Skin of body (tissue), 2 donors: ENCODE measurements around the gene ABCA12. TPM values are rescaled to one million over a fixed set of nuclear protein-coding genes. Genes with fewer than 3 reads are reported as not detected.
"Not testable (repeated sequence)": the region's sequence is repeated elsewhere in the genome, so short reads cannot be mapped to it uniquely, and the experiment has no call there.

Source experiments
- DNase-seq: peaks from one replicate; lab custom pipeline; 2025; lab: John Stamatoyannopoulos, UW
- total RNA-seq: library from RNA; depleted of rRNA; stranded (reverse); fragments of >200 nt; gene quantifications from one replicate; pipeline ENCODE4 v1.2.3, GENCODE V29; 2014

ABCA12 gene
- 26.2 TPM for total RNA-seq

GRCh38 chr2:215138479-215138878 lies at the start of gene ABCA12:
TSS of gene ABCA12 (minus strand) at chr2:215138626. CDS start at chr2:215138208, 418 bp downstream.
- no peak for DNase-seq

- DNase-seq, result no peak
These were observed 49.7 kb upstream of the ABCA12 start for GRCh38 chr2:215188078-215188477.

- no peak for DNase-seq
These were observed 47.6 kb upstream of the ABCA12 start for GRCh38 chr2:215186021-215186420.

- no peak for DNase-seq
These were observed 39.7 kb upstream of the ABCA12 start for GRCh38 chr2:215178121-215178520.

GRCh38 chr2:215171796-215172195 lies 33.4 kb upstream of the ABCA12 start:
- DNase-seq, result no peak

- no peak for DNase-seq
These were observed 32.7 kb upstream of the ABCA12 start for GRCh38 chr2:215171151-215171550.

- not testable (repeated sequence) for DNase-seq
These were observed 28.1 kb upstream of the ABCA12 start for GRCh38 chr2:215166505-215166904.

- DNase-seq, result not testable (repeated sequence)
These were observed 24.9 kb upstream of the ABCA12 start for GRCh38 chr2:215163319-215163718.

- DNase-seq, result no peak
These were observed 22.9 kb upstream of the ABCA12 start for GRCh38 chr2:215161301-215161829.

GRCh38 chr2:215160081-215160480 lies 21.7 kb upstream of the ABCA12 start:
- peak; percentile 28 for DNase-seq

GRCh38 chr2:215156453-215156852 lies 18.0 kb upstream of the ABCA12 start:
- DNase-seq, result no peak

GRCh38 chr2:215149894-215150293 lies 11.5 kb upstream of the ABCA12 start:
- DNase-seq, result no peak

- no peak for DNase-seq
These were observed 11.1 kb upstream of the ABCA12 start for GRCh38 chr2:215149486-215149885.

- no peak for DNase-seq
These were observed 10.6 kb upstream of the ABCA12 start for GRCh38 chr2:215149060-215149459.

GRCh38 chr2:215145611-215146010 lies 7.2 kb upstream of the ABCA12 start:
- no peak for DNase-seq

- DNase-seq, result no peak
These were observed 5.9 kb upstream of the ABCA12 start for GRCh38 chr2:215144106-215144875.

GRCh38 chr2:215143458-215143857 lies 5.0 kb upstream of the ABCA12 start:
- DNase-seq, result no peak

- no peak for DNase-seq
These were observed 3.3 kb upstream of the ABCA12 start for GRCh38 chr2:215141706-215142105.

GRCh38 chr2:215140166-215140707 lies 1.8 kb upstream of the ABCA12 start:
- DNase-seq, result no peak

- no peak for DNase-seq
These were observed 585 bp downstream of the ABCA12 start for GRCh38 chr2:215137741-215138340.

GRCh38 chr2:215137329-215137686 lies 1.1 kb downstream of the ABCA12 start:
- DNase-seq, result no peak

- no peak for DNase-seq
These were observed 1.6 kb downstream of the ABCA12 start for GRCh38 chr2:215136669-215137328.
